Measurements from ENCODE around the gene DEXI.

DNA sequence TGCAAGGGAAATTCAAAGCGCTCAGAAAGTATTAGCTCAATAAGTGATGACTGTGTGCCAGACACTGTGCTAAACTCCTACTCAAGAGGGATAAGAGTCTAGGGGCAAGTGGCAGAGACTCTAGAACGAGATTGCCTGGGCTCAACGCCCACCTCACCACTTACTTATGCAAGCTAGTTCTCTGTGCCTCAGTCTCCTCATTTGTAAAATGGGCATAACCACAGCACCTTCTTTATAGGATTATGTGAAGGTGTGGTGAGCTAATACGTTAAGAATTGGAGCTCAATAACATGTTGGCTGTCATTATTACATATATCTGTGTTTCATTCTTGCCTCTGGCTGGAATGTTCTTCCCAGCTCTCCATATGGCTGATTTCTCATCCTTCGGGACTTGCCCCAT is 15.4 kb downstream of the DEXI start:
- TF ChIP-seq, protein P1, sequence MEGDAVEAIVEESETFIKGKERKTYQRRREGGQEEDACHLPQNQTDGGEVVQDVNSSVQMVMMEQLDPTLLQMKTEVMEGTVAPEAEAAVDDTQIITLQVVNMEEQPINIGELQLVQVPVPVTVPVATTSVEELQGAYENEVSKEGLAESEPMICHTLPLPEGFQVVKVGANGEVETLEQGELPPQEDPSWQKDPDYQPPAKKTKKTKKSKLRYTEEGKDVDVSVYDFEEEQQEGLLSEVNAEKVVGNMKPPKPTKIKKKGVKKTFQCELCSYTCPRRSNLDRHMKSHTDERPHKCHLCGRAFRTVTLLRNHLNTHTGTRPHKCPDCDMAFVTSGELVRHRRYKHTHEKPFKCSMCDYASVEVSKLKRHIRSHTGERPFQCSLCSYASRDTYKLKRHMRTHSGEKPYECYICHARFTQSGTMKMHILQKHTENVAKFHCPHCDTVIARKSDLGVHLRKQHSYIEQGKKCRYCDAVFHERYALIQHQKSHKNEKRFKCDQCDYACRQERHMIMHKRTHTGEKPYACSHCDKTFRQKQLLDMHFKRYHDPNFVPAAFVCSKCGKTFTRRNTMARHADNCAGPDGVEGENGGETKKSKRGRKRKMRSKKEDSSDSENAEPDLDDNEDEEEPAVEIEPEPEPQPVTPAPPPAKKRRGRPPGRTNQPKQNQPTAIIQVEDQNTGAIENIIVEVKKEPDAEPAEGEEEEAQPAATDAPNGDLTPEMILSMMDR (IDR thresholded peaks at IDR 0.05): no peak
- TF ChIP-seq POLR2AphosphoS5 (IDR thresholded peaks at IDR 0.05): no peak
- TF ChIP-seq EP300 (IDR thresholded peaks at IDR 0.05): no peak
- TF ChIP-seq POLR2A (IDR thresholded peaks at IDR 0.05): no peak
